WI38 (cell line): ENCODE results near the gene PAFAH2.

ENCODE experiments used
- H3K4me3 ChIP-seq: 2 replicates; pipeline ENCODE4 v1.5.1; 2011; ENCODE audit warnings: low read depth, mild to moderate bottlenecking, control low read depth, low read length
- TF ChIP-seq, protein P1 (sequence below): IDR thresholded peaks from 2 replicates; pipeline ENCODE4 v1.5.1; 2012; ENCODE audit warnings: low read depth, mild to moderate bottlenecking, control low read depth, low read length

The PAFAH2 gene

GRCh38 chr1:25924454-25924853 is 73.4 kb downstream of the PAFAH2 start:
- H3K4me3 ChIP-seq = no peak overlapping the region
- TF ChIP-seq, protein P1, sequence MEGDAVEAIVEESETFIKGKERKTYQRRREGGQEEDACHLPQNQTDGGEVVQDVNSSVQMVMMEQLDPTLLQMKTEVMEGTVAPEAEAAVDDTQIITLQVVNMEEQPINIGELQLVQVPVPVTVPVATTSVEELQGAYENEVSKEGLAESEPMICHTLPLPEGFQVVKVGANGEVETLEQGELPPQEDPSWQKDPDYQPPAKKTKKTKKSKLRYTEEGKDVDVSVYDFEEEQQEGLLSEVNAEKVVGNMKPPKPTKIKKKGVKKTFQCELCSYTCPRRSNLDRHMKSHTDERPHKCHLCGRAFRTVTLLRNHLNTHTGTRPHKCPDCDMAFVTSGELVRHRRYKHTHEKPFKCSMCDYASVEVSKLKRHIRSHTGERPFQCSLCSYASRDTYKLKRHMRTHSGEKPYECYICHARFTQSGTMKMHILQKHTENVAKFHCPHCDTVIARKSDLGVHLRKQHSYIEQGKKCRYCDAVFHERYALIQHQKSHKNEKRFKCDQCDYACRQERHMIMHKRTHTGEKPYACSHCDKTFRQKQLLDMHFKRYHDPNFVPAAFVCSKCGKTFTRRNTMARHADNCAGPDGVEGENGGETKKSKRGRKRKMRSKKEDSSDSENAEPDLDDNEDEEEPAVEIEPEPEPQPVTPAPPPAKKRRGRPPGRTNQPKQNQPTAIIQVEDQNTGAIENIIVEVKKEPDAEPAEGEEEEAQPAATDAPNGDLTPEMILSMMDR = no peak

DNA sequence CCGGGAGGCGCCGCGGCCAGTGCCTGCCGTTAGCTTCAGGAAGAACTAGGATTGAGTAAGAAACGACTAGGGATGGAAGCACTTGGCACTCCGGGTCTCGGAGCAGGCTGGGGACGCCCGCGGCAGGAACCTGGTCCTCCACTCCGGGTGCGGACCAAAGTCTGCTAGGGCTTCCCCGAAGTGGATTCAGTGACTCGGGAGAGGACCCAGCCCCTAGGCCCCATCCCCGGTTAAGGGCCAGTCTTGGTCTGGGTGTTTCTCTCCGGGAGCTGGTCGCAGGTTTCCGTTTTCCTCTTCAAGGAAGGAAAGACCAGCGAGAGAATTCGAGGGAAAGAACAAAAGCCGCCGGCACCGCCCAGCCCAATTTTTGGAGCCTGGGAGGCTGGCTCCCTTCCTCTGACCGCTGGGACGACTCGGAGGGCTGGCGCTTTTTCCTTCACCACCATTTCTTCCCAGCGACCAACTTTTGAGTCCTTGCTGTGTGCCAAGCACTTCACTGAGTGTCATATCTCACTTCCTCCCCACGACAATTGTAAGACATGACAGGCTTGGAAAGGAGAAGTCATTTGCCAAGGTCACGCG is 74.8 kb downstream of the PAFAH2 start:
- TF ChIP-seq, protein P1 = no peak

GRCh38 chr1:25922056-25922970 is 75.5 kb downstream of the PAFAH2 start:
- H3K4me3 ChIP-seq = peak overlapping the region; percentile 50

More for the DNA sequence above, 74.8 kb downstream of the PAFAH2 start:
- peak overlapping the region; percentile 50 for H3K4me3 ChIP-seq

GRCh38 chr1:25918615-25919014 is 79.2 kb downstream of the PAFAH2 start:
- H3K4me3 ChIP-seq = no peak overlapping the region
- TF ChIP-seq, protein P1 = no peak

More at GRCh38 chr1:25922056-25922970, 75.5 kb downstream of the PAFAH2 start:
- TF ChIP-seq, protein P1 = no peak

GRCh38 chr1:25917996-25918395 is 79.9 kb downstream of the PAFAH2 start:
- H3K4me3 ChIP-seq = no peak overlapping the region
- TF ChIP-seq, protein P1 = no peak

DNA sequence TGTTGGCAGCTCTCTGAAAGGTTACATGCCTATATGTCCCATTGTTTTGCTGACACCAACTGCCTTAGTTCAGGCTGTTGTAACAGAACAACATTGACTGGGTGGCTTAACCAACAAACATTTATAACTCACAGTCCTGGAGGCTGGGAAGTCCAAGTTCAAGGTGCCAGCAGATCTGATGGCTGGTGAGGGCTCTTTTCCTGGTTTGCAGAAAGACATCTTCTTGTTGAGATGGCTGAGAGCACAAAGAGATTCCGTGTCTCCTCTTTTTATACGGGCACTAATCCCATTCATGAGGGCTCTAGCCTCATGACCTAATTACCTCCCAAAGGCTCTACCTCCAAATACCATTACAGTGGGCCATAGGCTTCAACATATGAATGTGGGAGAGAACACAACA is 81.4 kb downstream of the PAFAH2 start:
- TF ChIP-seq, protein P1 = no peak
- H3K4me3 ChIP-seq = no peak overlapping the region
